PC-3 (cell line): ENCODE measurements around the gene RPL27A. TPM values are rescaled to one million over a fixed set of nuclear protein-coding genes. Genes with fewer than 3 reads are reported as not detected.

Experiments
- ATAC-seq: fragments of 200-7000 bp; cut with Tn5 transposase; 2 replicates; pipeline ENCODE4 v1.9.1; 2020; ENCODE audit warnings: mild to moderate bottlenecking, moderate library complexity
- BruUV-seq: library from RNA; stranded (reverse); fragments of 400-500 nt; replicated peaks from 2 replicates; lab custom pipeline; 2021; lab: Mats Ljungman, UMichigan
- CTCF ChIA-PET: fragments of 300-600 bp; sonication (Branson Sonifier 250); formaldehyde crosslinking; loops from one replicate; lab custom pipeline; 2022; ENCODE audit warnings: antibody characterized with exemption; lab: Charles Lee
- POLR2A ChIA-PET: fragments of 300-600 bp; sonication (Branson Sonifier 250); formaldehyde crosslinking; loops from one replicate; lab custom pipeline; 2022; ENCODE audit warnings: antibody characterized with exemption; ENCODE audit not compliant: unreplicated experiment; lab: Charles Lee
- DNase-seq: peaks from one replicate; pipeline ENCODE4 v3.0.0-alpha.2; 2015
- H2AFZ ChIP-seq: fragments of 300-600 bp; sonication (generic); 2 replicates; pipeline ENCODE4 v1.6.0; 2016; ENCODE audit warnings: antibody characterized with exemption, low read length
- H3F3A ChIP-seq: fragments of 300-600 bp; sonication (generic); one replicate; pipeline ENCODE4 v1.6.0; 2017; ENCODE audit warnings: antibody characterized with exemption, low read length, control low read depth, mild to moderate bottlenecking; ENCODE audit not compliant: unreplicated experiment
- H3K27ac ChIP-seq: fragments of 300-600 bp; sonication (generic); 2 replicates; pipeline ENCODE4 v1.5.1; 2016; ENCODE audit warnings: mild to moderate bottlenecking, low read length
- H3K27me3 ChIP-seq: fragments of 300-600 bp; sonication (generic); 2 replicates; pipeline ENCODE4 v1.6.1; 2016; ENCODE audit warnings: low read length, mixed read lengths
- H3K36me3 ChIP-seq: fragments of 300-600 bp; sonication (generic); 2 replicates; pipeline ENCODE4 v1.6.1; 2016; ENCODE audit warnings: low read depth, mixed run types, low read length, mixed read lengths
- H3K4me1 ChIP-seq: fragments of 300-600 bp; sonication (generic); 2 replicates; pipeline ENCODE4 v1.5.1; 2016; ENCODE audit warnings: low read length; ENCODE audit not compliant: insufficient read depth
- H3K4me2 ChIP-seq: fragments of 300-600 bp; sonication (generic); 2 replicates; pipeline ENCODE4 v1.6.0; 2016; ENCODE audit warnings: low read length
- H3K4me3 ChIP-seq: fragments of 300-600 bp; sonication (generic); 2 replicates; pipeline ENCODE4 v1.5.1; 2016; ENCODE audit warnings: mild to moderate bottlenecking, low read length, mixed read lengths
- H3K79me2 ChIP-seq: fragments of 300-600 bp; sonication (generic); 2 replicates; pipeline ENCODE4 v1.6.1; 2017; ENCODE audit warnings: low read length, mixed read lengths
- H3K9ac ChIP-seq: fragments of 300-600 bp; sonication (generic); 2 replicates; pipeline ENCODE4 v1.6.0; 2016; ENCODE audit warnings: mild to moderate bottlenecking, low read length
- H3K9me2 ChIP-seq: fragments of 300-600 bp; sonication (generic); replicated peaks from 2 replicates; pipeline ENCODE4 v1.6.1; 2016; ENCODE audit warnings: mixed run types, low read length, mixed read lengths
- H3K9me3 ChIP-seq: fragments of 300-600 bp; sonication (generic); 2 replicates; pipeline ENCODE4 v1.6.1; 2016; ENCODE audit warnings: low read length, mixed read lengths
- H4K20me1 ChIP-seq: fragments of 300-600 bp; sonication (generic); 2 replicates; pipeline ENCODE4 v1.6.1; 2016; ENCODE audit warnings: low read length, mixed read lengths
- CTCF ChIP-seq: fragments of 300-600 bp; sonication (generic); conservative IDR thresholded peaks from 2 replicates; pipeline ENCODE4 v1.5.1; 2017; ENCODE audit warnings: antibody characterized with exemption, low read depth, mild to moderate bottlenecking, low read length
- EZH2 ChIP-seq: fragments of 300-600 bp; sonication (generic); IDR thresholded peaks from one replicate; pipeline ENCODE4 v1.6.1; 2017; ENCODE audit warnings: antibody characterized with exemption, mild to moderate bottlenecking, low read length; ENCODE audit not compliant: unreplicated experiment
- EZH2phosphoT487 ChIP-seq: fragments of 300-600 bp; sonication (generic); IDR thresholded peaks from 2 replicates; pipeline ENCODE4 v1.6.1; 2018; ENCODE audit warnings: mild to moderate bottlenecking, antibody characterized with exemption, low read length, borderline replicate concordance
- intact Hi-C: fragments of 100-400 bp; cut with micrococcal nuclease; formaldehyde crosslinking; loops from 2 replicates; pipeline ENCODE4 v1.9.0; 2023
- total RNA-seq: library from RNA; depleted of rRNA; stranded (reverse); fragments of >200 nt; gene quantifications from 2 replicates; pipeline ENCODE4 v1.2.3, GENCODE V29; 2014

Gene RPL27A
- total RNA-seq, 1 experiment from 2014 or later, result 1,132 TPM

- Histone ChIP-seq H3K4me1 (peaks cover 62% of the 10 kb centered on the region), H3K9me3 (no peaks in the 10 kb centered on the region), H3F3A (peaks cover 14% of the 10 kb centered on the region), H3K9me2 (no peaks in the 10 kb centered on the region), H4K20me1 (no peaks in the 10 kb centered on the region), H3K27me3 (no peaks in the 10 kb centered on the region), H3K36me3 (no peaks in the 10 kb centered on the region), H3K9ac (peak overlapping the region; percentile 79), H3K79me2 (0 out of 2 replicates have a peak, but pooled peaks cover 5% of the 10 kb centered on the region), H3K4me3 (peak overlapping the region; percentile 41; the same call in 1 of the 2 replicates), H2AFZ (no peak overlapping the region), H3K27ac (peak overlapping the region; percentile 98), H3K4me2 (peak overlapping the region; percentile 77)
- intact Hi-C loops, result loop anchor here (1.0 to 2.0 kb wide), 3 partner anchors 25 to 95 kb away; no protein-coding TSS in a partner anchor
- CTCF ChIA-PET, result interaction anchor here (0.6 to 2.4 kb wide), 2 partner anchors 49 to 95 kb away, joined by 3 to 9 read pairs; no protein-coding TSS in a partner anchor
- POLR2A ChIA-PET, result interaction anchor here (0.5 kb wide), 1 partner anchor 13 kb away, joined by 3 read pairs; no protein-coding TSS in a partner anchor
- BruUV-seq, result no TSS peak
- TF ChIP-seq EZH2, result no peak
- TF ChIP-seq CTCF, result no peak
- TF ChIP-seq EZH2phosphoT487, result no peak
- ATAC-seq, result peak; percentile 14
- no peak for DNase-seq
Measured at GRCh38 chr11:8719721-8720120, 37.1 kb downstream of the RPL27A start.

DNA sequence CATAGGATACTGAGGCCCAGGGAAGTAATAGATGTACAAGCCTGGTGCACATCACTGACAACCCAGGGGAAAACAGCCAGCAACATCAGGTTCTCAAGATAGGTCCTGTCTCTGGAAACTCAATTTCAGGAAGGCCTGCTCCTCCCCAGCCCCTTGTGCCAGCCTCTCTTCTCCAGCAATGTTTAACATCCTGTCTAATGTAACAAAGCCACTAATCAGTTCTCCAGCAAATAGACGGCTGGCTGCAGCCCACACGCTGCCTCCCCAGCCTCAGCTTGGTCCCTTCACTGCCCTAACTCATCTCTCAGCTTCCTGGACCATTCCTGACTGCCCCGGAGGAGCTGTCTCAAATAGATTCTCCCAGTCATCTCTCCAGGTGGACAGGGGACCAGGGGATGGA is 37.8 kb downstream of the RPL27A start:
- ChIA-PET POLR2A (no interaction called here), CTCF (interaction anchor here (2.4 kb wide), 1 partner anchor 48 kb away, joined by 9 read pairs; no protein-coding TSS in a partner anchor)
- ATAC-seq (peak; percentile 1; the same call in 1 of the 2 replicates), DNase-seq (peak; percentile 25)
- Histone ChIP-seq H2AFZ (no peak overlapping the region), H3K4me1 (peaks cover 62% of the 10 kb centered on the region), H3K27me3 (no peaks in the 10 kb centered on the region), H3K4me3 (no peak overlapping the region; the same call in 1 of the 2 replicates), H3K9me2 (no peaks in the 10 kb centered on the region), H3K36me3 (no peaks in the 10 kb centered on the region), H4K20me1 (no peaks in the 10 kb centered on the region), H3K79me2 (0 out of 2 replicates have a peak, but pooled peaks cover 5% of the 10 kb centered on the region), H3K4me2 (peak overlapping the region; percentile 77), H3K9ac (peak overlapping the region; percentile 79), H3K9me3 (no peaks in the 10 kb centered on the region), H3F3A (peaks cover 14% of the 10 kb centered on the region), H3K27ac (peak overlapping the region; percentile 98)
- TF ChIP-seq EZH2, result no peak
- no peak for TF ChIP-seq CTCF
- no peak for TF ChIP-seq EZH2phosphoT487
- intact Hi-C loops, result no loop called here
- BruUV-seq, result no TSS peak
